Esophagus squamous epithelium (tissue), 5 donors: ENCODE results near the gene WDPCP. TPM values are rescaled to one million over a fixed set of nuclear protein-coding genes. Genes with fewer than 3 reads are reported as not detected.
"Not testable (repeated sequence)": the region's sequence is repeated elsewhere in the genome, so short reads cannot be mapped to it uniquely, and the experiment has no call there.

Experiments used
- DNase-seq: peaks from one replicate; lab custom pipeline; 2025; lab: John Stamatoyannopoulos, UW
- H3K27ac ChIP-seq, 4 donors: fragments of 200-600 bp; sonication (generic); one replicate each; pipeline ENCODE4 v1.5.1; 2016 to 2019; ENCODE audit warnings: mild to moderate bottlenecking in 1 of 4
- H3K27me3 ChIP-seq, 4 donors: fragments of 200-600 bp; sonication (generic); 1 replicate in 3 of 4; 2 replicates in 1 of 4; pipeline versions ENCODE4 v1.5.1 to v1.6.0; 2017 to 2021; ENCODE audit warnings: antibody characterized with exemption in 1 of 4
- H3K36me3 ChIP-seq, 3 donors: fragments of 200-600 bp; sonication (generic); one replicate each; pipeline ENCODE4 v1.5.1; 2016 to 2019
- H3K4me1 ChIP-seq, 3 donors: fragments of 200-600 bp; sonication (generic); one replicate each; pipeline ENCODE4 v1.5.1; 2017 to 2019
- H3K4me3 ChIP-seq, 4 donors: fragments of 200-600 bp; sonication (generic); 1 replicate in 3 of 4; 2 replicates in 1 of 4; pipeline ENCODE4 v1.5.1; 2016 to 2019; ENCODE audit warnings: mild to moderate bottlenecking in 2 of 4, moderate library complexity in 1 of 4
- H3K9me3 ChIP-seq, 3 donors: fragments of 200-600 bp; sonication (generic); one replicate each; pipeline ENCODE4 v1.5.1; 2016 to 2019
- CTCF ChIP-seq, 6 experiments: fragments of 450-650 bp in 4 of 6; fragments of 200-600 bp in 2 of 6; sonication (generic) in 2 of 6; IDR thresholded peaks; one replicate each; pipeline ENCODE4 v1.5.1; 2016 to 2019; ENCODE audit warnings: antibody characterized with exemption in 6 of 6, mild to moderate bottlenecking in 4 of 6, moderate library complexity in 4 of 6
- POLR2A ChIP-seq, 4 donors: fragments of 450-650 bp; IDR thresholded peaks; one replicate each; pipeline ENCODE4 v1.6.1; 2017; ENCODE audit warnings: antibody characterized with exemption in 4 of 4, mild to moderate bottlenecking in 4 of 4, moderate library complexity in 3 of 4
- WGBS, 2 donors: methylation state at CpG; one replicate each; pipeline ENCODE4 v1.1.5; 2018; 5-methylcytosine and 5-hydroxymethylcytosine counted together
- intact Hi-C: fragments of 100-400 bp; cut with DNase I; formaldehyde crosslinking; loops from one replicate; pipeline ENCODE4 v1.15.0; 2022
- total RNA-seq, 4 donors: library from RNA; depleted of rRNA; stranded (reverse); fragments of >200 nt; gene quantifications; one replicate each; pipeline ENCODE4 v1.1.0, GENCODE V29; 2016
- donor health status: DM: yes; HTN: yes; CAD: no.

The WDPCP gene
- total RNA-seq, 4 donors from 2014 or later: 3.0 to 9.7 (median 3.8) TPM

- no peaks in the 10 kb centered on the region for H3K4me1 ChIP-seq
- H3K27ac ChIP-seq: no peak overlapping the region
- intact Hi-C loops: no loop called here
- no peaks in the 10 kb centered on the region for H3K27me3 ChIP-seq
- peak in 1 of 6 experiments; percentile 7 for TF ChIP-seq CTCF (IDR thresholded peaks at IDR 0.05)
- no peak for TF ChIP-seq POLR2A (IDR thresholded peaks at IDR 0.05)
- 61 to 64% methylated on average over 2 of the region's 2 CpGs for WGBS, 2 donors
- no peaks in the 10 kb centered on the region for H3K36me3 ChIP-seq
- no peaks in the 10 kb centered on the region for H3K9me3 ChIP-seq
- no peak for DNase-seq
- no peak overlapping the region for H3K4me3 ChIP-seq
These were observed 101.4 kb downstream of the WDPCP start for GRCh38 chr2:63486861-63487290.

GRCh38 chr2:63484901-63485300, 103.4 kb downstream of the WDPCP start:
- Histone ChIP-seq H3K4me1 (no peaks in the 10 kb centered on the region), H3K4me3 (no peak overlapping the region), H3K9me3 (no peaks in the 10 kb centered on the region), H3K36me3 (no peaks in the 10 kb centered on the region), H3K27ac (no peak overlapping the region), H3K27me3 (no peaks in the 10 kb centered on the region)
- no peak for TF ChIP-seq POLR2A (IDR thresholded peaks at IDR 0.05)
- no peak for TF ChIP-seq CTCF (IDR thresholded peaks at IDR 0.05)
- 76 to 82% methylated on average over 6 of the region's 6 CpGs for WGBS, 2 donors
- DNase-seq: no peak
- intact Hi-C loops: no loop called here

- Histone ChIP-seq H3K27me3 (no peaks in the 10 kb centered on the region), H3K27ac (no peak overlapping the region), H3K9me3 (no peaks in the 10 kb centered on the region), H3K4me3 (no peak overlapping the region), H3K4me1 (no peaks in the 10 kb centered on the region), H3K36me3 (no peaks in the 10 kb centered on the region)
- no peak for DNase-seq
- WGBS, 2 donors: 84 to 87% methylated on average over 2 of the region's 2 CpGs
- intact Hi-C loops: no loop called here
- TF ChIP-seq POLR2A (IDR thresholded peaks at IDR 0.05) (no peak), CTCF (IDR thresholded peaks at IDR 0.05) (no peak)
These were observed 103.8 kb downstream of the WDPCP start for GRCh38 chr2:63484481-63484880.

DNA sequence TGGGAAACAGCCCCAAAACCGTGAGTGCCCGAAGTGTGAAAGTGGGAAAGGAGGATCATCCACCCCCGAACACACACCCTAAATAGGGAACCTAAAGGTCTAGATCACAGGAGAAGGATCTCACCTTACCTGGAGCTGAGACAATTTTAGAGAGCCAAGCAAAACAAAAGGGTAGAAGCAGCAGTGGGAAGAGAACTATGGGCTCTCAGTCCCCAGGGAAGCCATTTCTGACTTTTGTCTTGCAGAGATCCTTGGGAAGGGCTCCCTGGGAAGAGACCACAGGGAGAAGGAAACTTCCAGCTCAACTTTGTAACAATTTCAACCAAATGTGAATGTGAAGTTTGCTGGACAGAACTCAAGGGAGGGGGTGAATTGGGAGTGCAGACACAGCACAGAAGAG, 110.6 kb downstream of the WDPCP start:
- intact Hi-C loops: no loop called here
- whole genome bisulfite sequencing, 2 donors: 98% methylated on average over 3 of the region's 3 CpGs

GRCh38 chr2:63469313-63469712, 119.0 kb downstream of the WDPCP start:
- H3K4me3 ChIP-seq, H3K27ac ChIP-seq, H3K27me3 ChIP-seq, intact Hi-C loops, H3K4me1 ChIP-seq, H3K36me3 ChIP-seq, H3K9me3 ChIP-seq, DNase-seq: not testable (repeated sequence)
- WGBS, 2 donors: 92 to 100% methylated on average over 1 of the region's 1 CpG

More for the DNA sequence above, 110.6 kb downstream of the WDPCP start:
- no peak for TF ChIP-seq POLR2A (IDR thresholded peaks at IDR 0.05)
- TF ChIP-seq CTCF (IDR thresholded peaks at IDR 0.05): no peak
- H3K4me1 ChIP-seq: no peaks in the 10 kb centered on the region
- no peaks in the 10 kb centered on the region for H3K36me3 ChIP-seq
- H3K4me3 ChIP-seq: no peak overlapping the region
- H3K27ac ChIP-seq: no peak overlapping the region
- no peak for DNase-seq
- H3K27me3 ChIP-seq: no peaks in the 10 kb centered on the region
- H3K9me3 ChIP-seq: no peaks in the 10 kb centered on the region

DNA sequence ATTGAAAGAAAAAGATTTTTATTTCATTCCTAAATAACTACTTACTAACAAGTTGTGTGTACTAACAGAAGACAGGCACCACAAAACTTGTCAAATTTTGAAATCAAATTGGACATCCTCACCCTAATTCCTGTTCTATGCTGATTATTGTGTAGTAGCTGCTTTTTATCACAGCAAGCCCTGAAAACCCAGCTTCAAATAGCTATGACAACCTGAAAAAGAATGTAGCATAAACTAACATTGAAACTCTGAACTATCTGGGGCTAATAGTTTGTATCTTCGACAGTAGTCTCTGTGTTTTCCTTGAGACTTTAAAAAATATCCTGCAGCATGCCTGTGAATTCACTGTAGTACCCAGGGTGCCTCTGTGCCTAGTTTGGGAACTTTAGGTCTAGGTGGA, 122.6 kb downstream of the WDPCP start:
- peaks cover 0 to 21% (median 0%) of the 10 kb centered on the region in 3 donors for H3K36me3 ChIP-seq
- H3K4me1 ChIP-seq: no peaks in the 10 kb centered on the region
- WGBS, 2 donors: 82 to 100% methylated on average over 1 of the region's 1 CpG
- no peak for TF ChIP-seq CTCF (IDR thresholded peaks at IDR 0.05)
- TF ChIP-seq POLR2A (IDR thresholded peaks at IDR 0.05): no peak
- H3K4me3 ChIP-seq: no peak overlapping the region
- no peak overlapping the region for H3K27ac ChIP-seq
- no peaks in the 10 kb centered on the region for H3K27me3 ChIP-seq
- intact Hi-C loops: no loop called here
- peaks cover 0 to 8% (median 4%) of the 10 kb centered on the region in 3 donors for H3K9me3 ChIP-seq
- no peak for DNase-seq
